LNCAP (cell line): ENCODE data around the gene PARN.

ENCODE experiments used
- CTCF ChIP-seq: fragments of 450-650 bp; IDR thresholded peaks from 2 replicates; pipeline ENCODE4 v1.5.1; 2017; ENCODE audit warnings: mild to moderate bottlenecking

PARN gene

GRCh38 chr16:14501331-14502255, 128.5 kb downstream of the PARN start:
- TF ChIP-seq CTCF = no peak

- no peak for TF ChIP-seq CTCF
These were observed 129.3 kb downstream of the PARN start for GRCh38 chr16:14500791-14501190.

- no peak for TF ChIP-seq CTCF
These were observed 130.9 kb downstream of the PARN start for GRCh38 chr16:14499110-14499509.

GRCh38 chr16:14497245-14498082, 132.6 kb downstream of the PARN start:
- no peak for TF ChIP-seq CTCF

- TF ChIP-seq CTCF = no peak
These were observed 133.3 kb downstream of the PARN start for GRCh38 chr16:14496786-14497185.

GRCh38 chr16:14496047-14496770, 133.9 kb downstream of the PARN start:
- no peak for TF ChIP-seq CTCF
